NT2/D1 (cell line): ENCODE data around the gene PRDX1.

ENCODE experiments used
- YY1 ChIP-seq: IDR thresholded peaks from 2 replicates; pipeline ENCODE4 v1.6.1; 2011; ENCODE audit not compliant: insufficient read length, insufficient read depth
- ZNF274 ChIP-seq: IDR thresholded peaks from 2 replicates; pipeline ENCODE4 v1.6.1; 2011; ENCODE audit warnings: mild to moderate bottlenecking, low read depth, low read length

GRCh38 chr1:45492691-45493090 lies 29.0 kb downstream of the PRDX1 start:
- no peak for TF ChIP-seq ZNF274
- no peak for TF ChIP-seq YY1
